ENCODE results near the gene FAM107A.
"Not testable (repeated sequence)": the region's sequence is repeated elsewhere in the genome, so short reads cannot be mapped to it uniquely, and the experiment has no call there.

FAM107A gene

DNA sequence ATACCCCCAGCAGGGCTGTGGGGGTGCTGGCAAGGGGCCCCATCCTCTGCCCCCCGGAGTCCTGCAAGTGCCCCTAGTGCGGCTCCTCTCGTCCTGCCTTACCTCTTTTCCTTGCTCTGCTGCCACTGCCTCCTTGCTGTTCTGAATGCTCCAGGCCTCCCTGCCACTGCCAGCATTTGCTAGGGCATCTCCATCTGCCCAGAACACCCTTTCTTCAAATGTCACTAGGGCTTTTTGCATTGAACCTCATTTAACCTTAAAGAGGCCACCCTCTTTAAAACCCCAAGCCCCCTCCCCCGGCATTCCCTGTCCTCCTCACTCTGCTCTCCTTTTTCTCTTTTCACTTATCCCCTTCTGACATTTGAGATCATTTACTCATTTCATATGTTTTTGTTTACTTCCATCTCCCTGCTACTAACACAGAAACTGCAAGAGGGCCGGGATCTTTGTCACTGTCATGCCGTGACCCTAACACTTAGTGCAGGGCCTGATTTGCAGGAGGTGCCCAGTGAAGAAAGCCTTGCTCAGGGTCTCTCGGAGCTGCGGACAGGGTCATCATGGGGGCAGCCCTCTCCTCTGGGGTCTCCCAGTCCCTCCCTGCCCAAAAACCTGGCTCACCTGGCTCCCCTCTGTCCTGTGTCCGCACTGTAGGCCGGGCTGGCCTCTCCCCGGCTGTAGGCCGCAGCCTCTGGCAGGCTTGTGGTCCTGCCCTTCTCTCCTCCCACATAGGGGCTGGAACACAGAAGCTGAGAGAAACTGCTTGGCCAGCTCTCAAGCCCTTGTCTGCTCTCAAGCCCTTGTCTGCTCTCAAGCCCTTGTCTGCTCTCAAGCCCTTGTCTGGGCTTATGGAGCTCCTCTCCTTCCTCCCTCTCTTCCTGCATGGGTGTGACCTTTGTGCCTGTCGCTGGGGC, 40.4 kb downstream of the FAM107A start, which contains the start of gene ACOX2:
ACOX2 (minus strand) TSS at position 690 of the 911 bp plus-strand sequence. CDS start 2,084 bp downstream, outside the sequence.
- peak; percentile 57 for DNase-seq (ENCODE audit: low read depth)

DNA sequence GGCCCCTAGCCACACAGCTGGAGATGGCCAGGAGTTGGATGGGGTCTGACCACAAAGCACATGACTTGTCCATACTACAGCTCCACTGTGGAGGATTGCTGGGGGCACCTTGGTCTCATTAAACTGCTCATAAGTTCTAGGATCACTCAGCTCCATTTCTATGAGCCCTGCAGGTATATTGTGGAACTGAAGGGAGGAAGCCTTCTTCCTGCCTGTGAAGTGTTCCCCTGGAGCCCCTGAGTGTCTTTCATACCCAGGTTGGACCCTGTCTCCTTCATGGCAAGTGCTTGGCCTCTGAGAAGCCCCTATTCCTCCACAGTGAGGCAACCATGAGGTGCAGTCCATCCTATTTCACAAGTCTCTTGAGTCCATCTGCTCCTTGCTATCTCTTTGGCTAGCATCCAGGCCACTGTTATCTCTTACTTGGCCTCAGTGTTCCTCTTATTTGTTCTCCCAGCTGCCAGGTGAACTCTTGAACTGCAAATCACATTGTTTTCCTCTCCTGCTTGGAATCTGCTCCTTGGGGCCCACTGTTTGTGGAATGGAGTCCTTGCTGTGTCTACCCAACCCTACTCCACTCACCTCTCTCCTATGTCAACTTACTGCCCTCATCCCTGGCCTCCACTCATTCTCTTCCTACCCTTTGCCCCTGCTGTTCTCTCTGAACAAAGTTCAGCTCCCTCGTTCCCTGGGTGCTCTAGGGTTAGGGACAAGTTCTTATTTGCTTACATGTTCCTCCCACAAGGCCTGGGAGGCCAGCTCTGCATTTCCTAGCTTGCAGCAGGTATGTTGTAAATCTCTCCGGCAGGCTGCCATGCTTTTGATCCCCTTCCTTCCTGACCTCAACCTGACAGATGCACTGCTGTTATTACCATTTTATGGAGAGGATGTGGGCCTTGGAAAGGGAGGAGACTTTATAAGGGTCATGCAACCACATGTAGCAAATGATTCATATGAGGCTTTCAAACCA, 41.4 kb downstream of the FAM107A start:
- no peak for DNase-seq (ENCODE audit: low read depth)

DNA sequence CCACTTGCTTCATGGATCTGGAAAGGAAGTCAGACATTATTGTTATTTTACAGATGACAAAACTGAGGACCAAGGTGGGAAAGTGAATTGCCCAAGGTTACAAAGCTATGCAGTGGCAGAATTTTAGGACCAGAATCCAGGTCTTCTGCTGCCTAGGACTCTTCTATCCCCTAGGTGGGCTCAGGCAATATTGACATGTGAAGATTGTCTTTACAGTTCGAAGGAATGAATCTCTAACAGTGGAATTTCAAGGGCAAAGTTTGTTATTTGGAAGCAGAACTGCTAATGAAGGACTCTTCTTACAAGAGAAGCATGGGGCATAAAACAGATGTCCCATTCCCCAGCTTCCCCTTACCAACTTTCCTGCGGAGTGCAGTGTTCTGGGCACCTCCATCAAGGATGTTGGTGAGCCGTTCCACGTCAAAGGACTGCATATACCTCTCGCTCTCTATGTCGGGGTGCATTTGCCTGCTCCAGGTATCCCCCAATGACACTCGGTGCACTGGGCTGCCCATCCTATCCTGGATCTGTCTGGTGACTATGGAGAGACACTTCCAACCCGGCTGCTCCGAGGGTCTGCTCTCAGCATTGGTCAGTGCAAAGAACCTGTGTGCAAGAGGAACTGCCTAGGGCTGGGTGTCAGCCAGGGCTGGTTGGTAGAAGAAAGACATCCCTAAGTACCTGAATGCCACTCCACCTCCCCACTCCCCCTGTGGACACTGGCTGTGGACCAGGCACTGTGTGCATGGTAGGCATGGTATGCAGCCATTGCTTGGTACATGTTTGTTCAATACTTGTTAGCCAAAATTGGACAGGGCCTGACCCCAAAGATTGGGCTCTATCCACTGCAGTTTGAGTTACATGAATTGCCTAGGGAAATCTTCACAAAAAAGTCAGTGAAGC, 42.3 kb downstream of the FAM107A start:
- DNase-seq (ENCODE audit: low read depth), result no peak

DNA sequence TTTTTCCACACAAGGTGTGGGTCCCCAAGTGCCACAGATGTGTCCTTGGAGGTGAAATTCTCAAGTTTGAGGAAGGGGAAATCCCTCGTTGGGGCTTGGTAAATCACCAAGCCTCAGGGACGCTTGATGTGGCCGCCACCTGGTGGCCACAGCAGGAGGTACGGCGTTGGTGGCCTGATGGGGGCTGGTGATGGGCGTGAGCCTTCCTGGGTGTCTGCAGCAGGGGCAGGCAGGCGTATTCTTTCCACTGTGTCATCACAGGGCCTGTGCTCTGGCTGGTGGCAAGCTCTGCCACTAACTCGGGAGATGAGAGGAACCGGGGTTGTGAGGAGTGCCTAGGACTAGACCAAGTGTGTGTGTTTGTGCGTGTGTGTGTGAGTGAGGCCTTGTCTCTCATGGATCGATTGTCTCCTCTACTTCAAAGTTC, 44.4 kb downstream of the FAM107A start:
- peak; percentile 51 for DNase-seq (ENCODE audit: low read depth)

DNA sequence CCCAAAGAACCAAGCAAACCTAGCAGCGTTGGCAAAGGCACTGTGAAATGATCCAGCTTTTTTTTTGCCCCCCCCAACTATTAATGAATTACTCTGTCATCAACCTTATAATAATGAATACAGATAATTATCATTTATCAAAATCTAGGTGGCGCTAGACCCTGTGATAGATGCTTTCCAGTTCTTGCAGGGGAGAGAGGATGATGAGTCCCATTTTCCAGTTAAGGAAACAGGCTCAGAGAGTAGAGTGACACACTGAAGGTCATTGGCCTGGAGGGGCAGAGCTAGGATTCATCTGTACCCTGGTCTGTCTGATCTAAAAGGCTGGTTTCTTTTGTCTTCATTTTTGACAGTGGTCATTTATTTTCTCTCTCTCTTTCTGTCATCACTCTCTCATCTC, 45.2 kb downstream of the FAM107A start:
- no peak for DNase-seq (ENCODE audit: low read depth)

DNA sequence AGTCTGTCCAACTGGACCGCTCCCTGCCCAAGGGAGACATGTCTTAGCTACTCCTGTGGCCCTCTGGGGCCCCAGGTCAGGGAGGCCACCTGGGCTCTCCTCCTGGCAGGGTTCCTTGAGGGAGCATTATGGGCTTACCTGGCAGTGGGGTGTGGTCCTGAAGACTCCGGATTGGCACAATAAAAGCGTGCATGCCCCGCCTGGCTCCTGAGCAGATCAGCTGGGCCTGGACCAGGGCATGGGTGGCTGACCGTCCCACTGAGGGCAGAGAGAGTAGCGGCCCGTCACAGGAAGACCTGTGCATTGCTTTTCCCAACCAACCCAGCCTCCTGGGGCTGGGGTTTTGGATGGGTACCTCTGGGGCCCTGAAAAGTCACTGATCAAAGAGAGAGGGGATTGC, 45.6 kb downstream of the FAM107A start:
- no peak for DNase-seq (ENCODE audit: low read depth)

DNA sequence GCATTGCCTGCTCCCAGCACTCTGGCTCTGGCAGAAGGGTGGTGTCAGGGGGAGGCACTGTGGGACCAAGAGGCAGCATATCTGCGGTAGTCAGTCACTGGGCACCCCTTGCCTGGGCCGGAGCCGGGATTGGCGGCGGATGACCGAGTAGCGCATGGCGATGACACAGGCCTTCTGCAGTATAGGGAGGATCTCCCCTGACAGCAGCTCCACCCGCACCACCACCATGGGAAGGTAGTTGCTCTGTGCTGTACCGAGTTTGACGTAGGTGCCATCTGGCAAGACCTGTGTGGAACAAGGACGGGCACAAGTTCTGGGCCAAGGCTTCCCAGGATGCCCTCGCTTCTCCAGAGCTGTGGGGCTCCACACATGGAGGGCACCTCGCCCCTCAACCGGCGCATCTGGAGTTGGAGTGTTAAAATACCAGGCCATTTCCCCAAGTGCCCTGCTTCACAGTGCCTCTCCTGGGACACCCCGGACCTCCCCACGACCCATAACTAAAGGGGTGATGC, 46.8 kb downstream of the FAM107A start:
- no peak for DNase-seq (ENCODE audit: low read depth)

DNA sequence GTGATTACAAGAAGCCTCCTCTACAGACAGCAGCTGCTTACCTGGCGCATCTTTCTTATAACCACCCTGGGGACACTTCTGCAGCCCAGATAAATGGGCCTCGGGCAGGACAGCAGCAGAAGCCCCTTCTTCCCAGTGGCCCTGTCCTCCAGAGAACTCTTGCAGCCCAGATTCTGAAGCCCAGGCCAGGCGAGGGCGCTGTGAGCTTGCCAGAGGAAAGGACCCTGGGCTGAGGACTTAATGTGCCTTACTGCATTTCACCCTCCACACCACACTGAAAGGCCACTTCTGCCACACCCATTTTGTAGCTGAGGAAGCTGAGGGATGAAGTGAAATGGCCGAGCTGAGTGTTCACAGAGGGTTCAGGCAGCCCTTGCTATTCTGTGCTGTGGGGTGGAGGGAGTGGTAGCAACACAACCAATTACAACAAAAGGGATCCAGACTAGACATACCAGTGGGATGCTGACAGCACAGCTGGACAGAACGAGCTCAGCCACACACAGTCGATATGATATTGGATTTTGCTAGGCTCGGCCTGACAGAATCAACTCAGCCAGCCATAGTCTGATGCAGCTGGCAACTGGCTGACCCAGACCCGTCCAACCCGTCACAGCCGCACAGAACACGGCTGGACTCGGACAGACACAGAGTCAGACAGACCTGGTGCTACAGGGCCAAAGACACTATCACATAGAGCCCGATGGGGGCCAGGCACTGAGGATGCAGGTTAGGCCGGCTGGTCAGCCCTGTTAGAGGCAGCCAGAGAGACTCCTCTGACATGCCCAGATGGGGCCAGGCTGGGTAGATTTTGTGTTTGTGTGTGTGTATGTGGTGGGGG, 47.5 kb downstream of the FAM107A start:
- DNase-seq (ENCODE audit: low read depth), result no peak

DNA sequence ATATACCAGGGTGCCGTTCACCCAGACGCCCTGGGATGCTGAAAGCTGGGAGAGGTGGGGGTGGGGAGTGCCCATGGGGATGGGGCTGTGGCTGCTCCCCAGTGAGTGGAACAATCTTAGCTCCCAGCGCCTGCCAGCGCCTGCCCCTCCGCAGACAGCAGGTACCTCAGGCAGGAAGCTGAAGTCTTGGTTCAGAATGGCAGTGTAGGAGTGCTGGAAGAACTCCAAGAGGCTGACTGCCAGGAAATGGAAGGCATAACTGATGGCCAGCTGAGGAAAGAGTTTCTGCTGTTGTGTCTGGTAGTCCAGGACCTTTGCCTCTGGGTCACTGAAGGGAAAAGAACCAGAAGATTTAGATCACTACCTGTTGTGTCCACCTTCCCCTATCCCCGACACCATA, 48.6 kb downstream of the FAM107A start:
- no peak for DNase-seq (ENCODE audit: low read depth)

DNA sequence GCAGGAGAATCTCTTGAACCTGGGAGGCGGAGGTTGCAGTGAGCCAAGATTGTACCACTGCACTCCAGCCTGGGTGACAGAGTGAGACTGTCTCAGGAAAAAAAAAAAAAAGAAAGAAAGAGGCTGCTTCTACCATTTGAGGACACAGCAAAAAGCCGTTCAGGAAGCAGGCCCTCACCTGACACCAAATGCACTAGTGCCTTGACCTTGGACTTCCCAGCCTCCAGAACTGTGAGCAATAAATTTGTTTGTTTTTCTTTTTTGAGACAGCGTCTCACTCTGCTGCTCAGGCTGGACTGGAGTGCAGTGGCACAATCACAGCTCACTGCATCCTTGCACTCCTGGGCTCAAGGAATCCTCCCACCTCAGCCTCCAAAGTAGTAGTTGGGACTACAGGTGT, 49.8 kb downstream of the FAM107A start:
- DNase-seq (ENCODE audit: low read depth), result not testable (repeated sequence)

DNA sequence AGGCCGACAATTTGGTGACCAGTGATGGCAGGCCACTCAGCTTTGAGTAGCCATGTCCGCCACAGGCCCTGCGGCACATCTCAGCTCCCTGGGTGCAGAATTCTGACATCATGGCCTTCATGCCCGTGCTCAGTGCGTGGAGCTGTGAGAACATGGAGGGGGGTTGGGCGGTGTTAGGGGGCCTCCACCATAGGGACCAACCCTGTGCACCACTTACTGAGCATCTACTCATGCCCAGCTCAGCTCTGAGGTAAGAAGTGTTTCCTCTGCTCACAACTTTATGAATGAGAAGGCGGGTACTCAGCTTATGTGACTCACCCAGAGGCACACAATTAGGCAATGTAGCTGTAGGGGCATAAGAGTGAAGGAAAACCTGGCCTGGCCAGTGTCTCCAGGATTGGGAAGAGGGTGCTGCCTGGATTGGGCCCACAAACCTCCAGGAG, 50.7 kb downstream of the FAM107A start:
- peak; percentile 79 for DNase-seq (ENCODE audit: low read depth)

DNA sequence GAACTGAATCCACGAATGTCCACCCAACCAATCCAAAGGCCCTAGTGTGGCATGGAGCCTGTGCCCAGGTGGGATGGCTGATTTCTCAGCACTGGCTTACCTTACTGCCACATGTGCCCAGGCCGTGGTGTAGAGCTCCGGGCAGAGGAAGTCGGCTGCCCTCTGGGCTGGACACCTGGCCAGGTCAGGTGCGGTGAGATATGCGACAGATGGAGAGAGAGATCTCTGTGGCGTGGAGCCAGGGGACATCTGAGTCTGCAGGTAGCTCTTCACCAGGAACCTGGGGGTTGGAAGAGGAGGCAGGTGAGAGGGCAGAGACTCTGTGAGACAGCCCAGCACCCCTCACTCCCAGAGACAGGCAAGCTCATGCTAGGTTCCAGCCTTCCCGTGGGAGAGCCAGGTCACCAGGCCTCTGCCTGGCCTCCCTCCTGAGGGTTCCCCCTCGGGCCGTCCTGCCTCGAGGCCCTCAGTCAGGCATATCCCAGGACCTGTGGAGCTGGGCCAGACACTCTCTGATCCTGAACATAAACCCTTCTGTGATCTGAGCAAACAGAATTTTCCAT, 52.8 kb downstream of the FAM107A start:
- DNase-seq (ENCODE audit: low read depth), result no peak

DNA sequence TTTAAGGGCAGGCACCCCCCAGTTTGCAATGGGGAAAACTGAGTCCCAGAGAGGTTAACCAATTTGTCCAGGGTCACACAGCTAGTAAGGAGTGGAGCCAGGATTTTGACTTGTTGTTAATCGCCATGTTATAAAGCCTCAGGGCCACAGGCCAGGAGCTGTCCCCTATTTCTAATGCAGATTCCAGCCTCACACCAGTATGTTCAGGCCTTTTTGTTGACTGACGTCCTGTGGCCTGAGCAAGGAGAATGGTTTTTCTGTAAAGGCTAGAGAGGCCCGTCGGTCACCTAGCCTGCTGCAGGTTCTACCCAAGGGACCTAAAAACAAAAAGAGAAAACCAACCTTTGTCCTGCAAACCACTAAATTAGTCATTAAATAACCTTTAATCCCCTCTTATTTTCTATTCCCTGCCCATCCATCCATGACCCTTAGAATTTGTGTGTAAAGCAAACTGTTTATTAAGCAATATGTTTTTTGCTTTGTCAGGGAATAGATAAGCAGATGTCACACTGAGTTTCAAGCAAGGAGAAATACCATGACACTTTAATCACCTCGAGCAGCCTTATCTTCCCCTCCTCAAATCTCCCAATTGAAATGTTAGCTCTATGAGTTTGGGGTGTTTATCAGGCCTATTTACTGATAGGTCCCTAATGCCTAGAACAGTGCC, 54.3 kb downstream of the FAM107A start:
- DNase-seq (ENCODE audit: low read depth), result no peak

DNA sequence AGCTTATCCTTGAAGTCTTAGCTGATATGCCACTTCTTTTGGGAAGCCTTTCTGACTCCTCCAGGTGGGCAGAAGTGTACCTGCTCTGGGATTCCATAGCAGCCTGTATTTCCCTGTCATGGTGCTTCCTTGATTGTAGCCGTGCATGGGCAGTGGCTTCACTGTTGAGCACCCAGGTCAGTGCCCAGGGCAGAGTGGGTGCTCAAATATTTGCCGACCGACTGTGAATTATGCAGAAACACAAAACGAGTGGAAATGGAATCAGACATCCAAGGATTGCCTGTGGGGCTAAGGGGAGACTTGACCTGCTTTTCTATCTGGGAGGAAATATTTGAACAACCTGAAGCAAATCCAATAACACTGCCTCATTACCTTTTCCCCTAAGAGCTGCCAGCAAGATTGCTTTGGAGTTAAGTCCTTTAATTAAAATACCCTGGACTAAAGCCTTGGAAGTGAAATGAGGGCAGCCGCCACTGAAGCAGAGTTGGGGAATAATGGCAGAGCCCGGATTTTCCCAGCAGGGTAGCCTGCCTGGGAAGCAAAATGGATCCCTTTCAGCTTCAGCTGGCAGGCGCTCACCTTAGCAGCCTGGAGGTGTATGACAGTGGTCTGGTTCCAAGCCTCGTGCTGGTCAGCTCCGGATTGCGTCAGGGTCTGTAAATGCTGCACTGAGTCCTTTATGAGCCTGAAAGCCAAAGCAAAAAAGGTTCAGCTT, 55.1 kb downstream of the FAM107A start:
- no peak for DNase-seq (ENCODE audit: low read depth)

DNA sequence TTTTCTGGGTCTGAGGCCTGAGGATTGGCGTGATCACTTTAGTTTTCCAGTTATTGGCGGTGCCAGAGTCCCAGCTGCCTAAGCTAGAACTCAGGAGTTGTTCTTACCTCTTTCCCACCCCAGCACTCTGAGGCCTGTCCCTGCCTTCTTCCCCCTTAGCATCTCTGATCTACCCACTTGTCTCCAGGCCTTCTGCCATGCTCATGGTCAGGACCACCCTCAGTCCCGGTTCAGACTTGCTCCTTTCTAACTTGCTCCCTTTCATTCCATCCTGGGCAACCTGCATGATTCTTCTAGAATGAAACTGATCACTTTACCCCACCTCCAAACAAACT, 55.9 kb downstream of the FAM107A start:
- no peak for DNase-seq (ENCODE audit: low read depth)

DNA sequence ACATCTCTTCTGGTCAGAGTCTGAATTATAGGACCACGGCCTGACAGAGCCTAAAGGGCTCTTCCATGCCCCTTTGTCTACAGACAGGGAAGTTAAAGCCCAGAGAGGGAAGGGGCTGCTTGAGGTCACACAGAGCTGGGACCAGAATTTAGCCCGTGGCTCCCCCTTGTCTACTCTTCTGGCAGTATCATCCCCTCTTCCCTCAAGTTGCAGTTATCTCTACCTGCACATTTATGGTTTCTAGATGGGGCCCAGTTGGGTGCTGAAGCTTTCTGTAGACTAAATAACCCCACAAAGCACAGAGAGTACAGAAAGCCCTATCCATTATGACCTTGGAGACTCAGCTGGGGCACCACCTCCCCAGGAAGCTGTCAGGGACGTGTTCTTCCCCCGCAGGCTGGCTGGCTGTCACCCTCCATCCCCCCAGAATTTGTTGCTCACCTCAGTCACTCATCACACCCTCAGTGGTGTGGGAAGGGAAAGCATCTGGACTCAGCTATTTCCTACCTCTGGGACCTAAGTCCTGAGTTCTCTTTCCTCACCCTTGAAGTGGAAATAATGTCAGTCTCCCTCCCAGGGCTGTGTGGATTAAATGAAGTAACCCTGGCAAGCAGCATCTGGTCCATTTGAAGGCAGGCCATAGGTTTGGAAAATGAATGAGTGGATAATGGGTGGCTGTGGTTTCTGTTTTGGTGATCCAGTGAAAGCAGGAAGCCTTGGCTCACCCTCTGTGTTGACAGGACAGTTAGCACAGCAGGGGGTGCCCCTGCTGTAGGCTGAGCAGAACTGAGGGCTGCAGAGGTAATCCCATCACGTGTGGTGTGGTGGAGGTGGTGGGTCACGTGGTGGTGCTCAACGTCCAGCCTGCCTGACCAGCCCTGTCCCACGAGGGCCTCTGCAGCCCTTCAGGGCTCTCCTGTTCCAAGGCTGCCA, 56.5 kb downstream of the FAM107A start:
- no peak for DNase-seq (ENCODE audit: low read depth)

DNA sequence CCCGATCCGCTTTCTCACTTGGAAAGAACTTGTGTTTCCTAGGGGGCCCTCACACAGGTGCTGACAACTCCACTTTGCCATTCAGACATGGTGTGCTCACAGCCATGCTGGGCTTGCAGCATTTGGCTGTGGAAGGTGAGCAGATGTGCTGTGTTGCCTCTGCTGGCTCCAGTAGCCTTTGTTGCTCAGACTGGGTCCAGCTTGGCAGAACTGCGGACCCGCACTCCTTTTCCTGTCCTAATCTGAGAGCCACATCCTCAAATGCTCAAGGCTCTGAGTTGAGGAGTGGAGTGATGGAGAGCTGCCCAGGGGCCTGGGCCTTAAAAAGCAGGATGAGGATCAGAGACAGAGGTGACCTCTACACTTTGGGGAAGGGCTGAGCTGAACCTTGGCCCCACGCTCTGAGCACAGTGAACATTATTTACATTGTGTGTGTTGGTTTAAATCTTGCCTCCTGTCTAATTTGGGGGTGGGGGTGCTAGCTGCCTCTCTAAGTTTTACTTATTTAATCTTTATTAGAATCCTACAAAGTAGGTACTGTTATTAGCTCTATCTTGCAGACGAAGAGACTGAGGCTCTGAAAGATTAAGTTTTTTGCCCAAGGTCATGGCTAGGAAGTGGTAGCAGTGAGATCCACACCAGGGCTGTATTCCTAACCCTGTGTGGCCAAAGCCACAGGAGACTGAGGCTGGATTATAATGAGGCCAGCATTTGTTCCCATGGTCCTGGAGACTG, 57.4 kb downstream of the FAM107A start:
- DNase-seq (ENCODE audit: low read depth), result no peak
